ENCODE data around the gene GHITM.

DNA sequence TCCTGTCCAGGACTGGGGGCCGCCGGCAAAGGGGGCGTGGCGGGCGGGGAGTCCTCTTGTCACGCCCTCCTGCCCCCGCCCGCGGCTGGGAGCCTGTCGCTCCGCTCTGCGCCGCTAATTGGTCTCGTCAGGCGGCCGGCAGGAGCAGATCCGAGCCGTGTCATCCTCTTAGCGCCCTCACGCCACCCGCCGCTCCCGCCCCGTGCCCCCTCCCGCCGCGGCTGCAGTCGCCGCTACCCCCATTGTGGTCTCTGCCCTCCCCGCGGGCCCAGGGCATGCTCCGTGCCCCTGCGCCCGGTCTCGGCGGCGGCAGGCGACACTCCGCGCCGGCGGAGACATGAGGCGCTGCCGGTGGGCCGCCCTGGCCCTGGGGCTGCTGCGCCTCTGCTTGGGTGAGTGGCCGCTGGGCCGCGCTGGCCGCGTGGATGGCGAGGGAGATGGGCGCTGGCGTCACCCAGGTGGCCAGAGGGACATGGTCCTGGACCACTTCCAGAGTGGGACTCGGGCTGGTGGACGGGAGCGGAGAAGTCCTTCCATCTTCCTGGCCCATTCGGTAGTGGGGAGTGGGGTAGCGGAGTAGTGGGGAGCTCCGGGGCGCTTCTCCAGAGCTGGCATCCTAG is 55.2 kb downstream of the GHITM start, which contains the start of gene CDHR1:
- TF ChIP-seq, protein P1, sequence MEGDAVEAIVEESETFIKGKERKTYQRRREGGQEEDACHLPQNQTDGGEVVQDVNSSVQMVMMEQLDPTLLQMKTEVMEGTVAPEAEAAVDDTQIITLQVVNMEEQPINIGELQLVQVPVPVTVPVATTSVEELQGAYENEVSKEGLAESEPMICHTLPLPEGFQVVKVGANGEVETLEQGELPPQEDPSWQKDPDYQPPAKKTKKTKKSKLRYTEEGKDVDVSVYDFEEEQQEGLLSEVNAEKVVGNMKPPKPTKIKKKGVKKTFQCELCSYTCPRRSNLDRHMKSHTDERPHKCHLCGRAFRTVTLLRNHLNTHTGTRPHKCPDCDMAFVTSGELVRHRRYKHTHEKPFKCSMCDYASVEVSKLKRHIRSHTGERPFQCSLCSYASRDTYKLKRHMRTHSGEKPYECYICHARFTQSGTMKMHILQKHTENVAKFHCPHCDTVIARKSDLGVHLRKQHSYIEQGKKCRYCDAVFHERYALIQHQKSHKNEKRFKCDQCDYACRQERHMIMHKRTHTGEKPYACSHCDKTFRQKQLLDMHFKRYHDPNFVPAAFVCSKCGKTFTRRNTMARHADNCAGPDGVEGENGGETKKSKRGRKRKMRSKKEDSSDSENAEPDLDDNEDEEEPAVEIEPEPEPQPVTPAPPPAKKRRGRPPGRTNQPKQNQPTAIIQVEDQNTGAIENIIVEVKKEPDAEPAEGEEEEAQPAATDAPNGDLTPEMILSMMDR (conservative IDR thresholded peaks at IDR 0.05) = no peak
- no peak for TF ChIP-seq ZFX (IDR thresholded peaks at IDR 0.05)
